Smooth muscle cell of the brain vasculature (primary cell): ENCODE results near the gene NCAM1.

Experiments
- DNase-seq: peaks from one replicate; pipeline ENCODE4 v3.0.0-alpha.2; 2012; ENCODE audit warnings: low read depth, low spot score

NCAM1 gene

GRCh38 chr11:112968941-112969713, 7.9 kb downstream of the NCAM1 start:
- no peak for DNase-seq

- no peak for DNase-seq
Measured at GRCh38 chr11:112971195-112971594, 10.0 kb downstream of the NCAM1 start.

- no peak for DNase-seq
Measured at GRCh38 chr11:112971827-112972226, 10.6 kb downstream of the NCAM1 start.

GRCh38 chr11:112972399-112973145, 11.4 kb downstream of the NCAM1 start:
- no peak for DNase-seq

GRCh38 chr11:112975051-112975450, 13.8 kb downstream of the NCAM1 start:
- no peak for DNase-seq

GRCh38 chr11:112975493-112975892, 14.3 kb downstream of the NCAM1 start:
- no peak for DNase-seq

- no peak for DNase-seq
Measured at GRCh38 chr11:112977755-112978154, 16.5 kb downstream of the NCAM1 start.

GRCh38 chr11:112983887-112984286, 22.7 kb downstream of the NCAM1 start:
- DNase-seq = no peak

GRCh38 chr11:112989198-112989597, 28.0 kb downstream of the NCAM1 start:
- no peak for DNase-seq

- DNase-seq = no peak
Measured at GRCh38 chr11:112993808-112994207, 32.6 kb downstream of the NCAM1 start.

GRCh38 chr11:112995423-112996090, 34.3 kb downstream of the NCAM1 start:
- DNase-seq = no peak

GRCh38 chr11:112996994-112997393, 35.8 kb downstream of the NCAM1 start:
- no peak for DNase-seq

GRCh38 chr11:112997857-112998466, 36.7 kb downstream of the NCAM1 start:
- no peak for DNase-seq

GRCh38 chr11:112999520-112999919, 38.3 kb downstream of the NCAM1 start:
- no peak for DNase-seq

GRCh38 chr11:113001709-113002108, 40.5 kb downstream of the NCAM1 start:
- no peak for DNase-seq

- DNase-seq = no peak
Measured at GRCh38 chr11:113006896-113007445, 45.8 kb downstream of the NCAM1 start.

- no peak for DNase-seq
Measured at GRCh38 chr11:113014262-113015097, 53.3 kb downstream of the NCAM1 start.

GRCh38 chr11:113015098-113015455, 53.9 kb downstream of the NCAM1 start:
- no peak for DNase-seq

- no peak for DNase-seq
Measured at GRCh38 chr11:113016905-113017304, 55.7 kb downstream of the NCAM1 start.

- DNase-seq = no peak
Measured at GRCh38 chr11:113018913-113019312, 57.7 kb downstream of the NCAM1 start.

GRCh38 chr11:113019711-113020110, 58.5 kb downstream of the NCAM1 start:
- DNase-seq = no peak
